H1 (cell line): ENCODE measurements around the gene IQUB. TPM values are rescaled to one million over a fixed set of nuclear protein-coding genes. Genes with fewer than 3 reads are reported as not detected.

Source experiments
- CTCF ChIA-PET: fragments of 300-600 bp; sonication (Branson Sonifier 250); formaldehyde crosslinking; loops from one replicate; lab custom pipeline; 2021; ENCODE audit not compliant: partially characterized antibody; lab: Charles Lee
- POLR2A ChIA-PET: fragments of 300-600 bp; sonication (Branson Sonifier 250); formaldehyde crosslinking; loops from one replicate; lab custom pipeline; 2021; ENCODE audit warnings: inconsistent platforms; ENCODE audit not compliant: partially characterized antibody; lab: Charles Lee
- DNase-seq, 2 experiments: peaks; one replicate each; pipeline versions ENCODE4 v3.0.0 to v3.0.0-alpha.2; 2010 to 2022; ENCODE audit warnings: low spot score in 2 of 2, low read depth in 1 of 2, mixed read lengths in 1 of 2
- FAIRE-seq: peaks from 2 replicates; lab custom pipeline; 2011; peaks lifted over from hg19 to GRCh38; lab: Jason Lieb, UNC
- H2AFZ ChIP-seq: 2 replicates; pipeline ENCODE4 v1.8.1; 2012; ENCODE audit warnings: low read length, inconsistent platforms
- H2AK5ac ChIP-seq: 2 replicates; pipeline ENCODE4 v1.6.1; 2013; ENCODE audit warnings: low read depth, low read length
- H2BK120ac ChIP-seq: replicated peaks from 2 replicates; pipeline ENCODE3; 2013; ENCODE audit warnings: low read depth, low read length, inconsistent platforms
- H2BK12ac ChIP-seq: 2 replicates; pipeline ENCODE4 v1.6.1; 2013; ENCODE audit warnings: low read depth, low read length
- H2BK15ac ChIP-seq: 2 replicates; pipeline ENCODE4 v1.6.1; 2013; ENCODE audit warnings: low read length
- H2BK20ac ChIP-seq: 2 replicates; pipeline ENCODE4 v1.6.1; 2013; ENCODE audit warnings: low read length
- H2BK5ac ChIP-seq: 2 replicates; pipeline ENCODE4 v1.6.1; 2013; ENCODE audit warnings: low read depth, low read length
- H3K14ac ChIP-seq: 2 replicates; pipeline ENCODE4 v1.6.1; 2013; ENCODE audit warnings: inconsistent platforms; ENCODE audit not compliant: insufficient read length
- H3K18ac ChIP-seq: 2 replicates; pipeline ENCODE4 v1.6.1; 2013; ENCODE audit warnings: low read length; ENCODE audit errors: extremely low read depth
- H3K23ac ChIP-seq: 2 replicates; pipeline ENCODE4 v1.6.1; 2013; ENCODE audit warnings: inconsistent platforms; ENCODE audit not compliant: insufficient read length
- H3K23me2 ChIP-seq: 2 replicates; pipeline ENCODE4 v1.6.1; 2013; ENCODE audit warnings: low read depth, low read length
- H3K27ac ChIP-seq: 2 replicates; pipeline ENCODE4 v1.6.1; 2011; ENCODE audit warnings: low read depth, low read length, inconsistent platforms
- H3K27me3 ChIP-seq, 4 experiments: replicated peaks in 1 of 4; 1 replicate in 1 of 4; 2 replicates in 3 of 4; pipeline versions ENCODE4 v1.6.1 to v1.8.1; 2011 to 2013; ENCODE audit warnings: low read length in 3 of 4, mild to moderate bottlenecking in 3 of 4, inconsistent platforms in 2 of 4, mixed read lengths in 2 of 4, moderate library complexity in 1 of 4; ENCODE audit not compliant: control insufficient read depth in 3 of 4, insufficient read depth in 3 of 4; ENCODE audit errors: extremely low read depth in 1 of 4
- H3K36me3 ChIP-seq, 4 experiments: 2 replicates each; pipeline versions ENCODE4 v1.6.1 to v1.8.1; 2011 to 2013; ENCODE audit warnings: mild to moderate bottlenecking in 4 of 4, low read length in 3 of 4, moderate library complexity in 2 of 4, control low read depth in 1 of 4, inconsistent platforms in 1 of 4; ENCODE audit not compliant: insufficient read depth in 4 of 4, control insufficient read depth in 2 of 4
- H3K4ac ChIP-seq: replicated peaks from 2 replicates; pipeline ENCODE3; 2013; ENCODE audit warnings: low read length, low read depth, mixed read lengths, inconsistent platforms; ENCODE audit not compliant: insufficient read length
- H3K4me1 ChIP-seq, 4 experiments: replicated peaks in 1 of 4; 1 replicate in 1 of 4; 2 replicates in 3 of 4; pipeline versions ENCODE4 v1.6.1 to v1.8.1; 2011 to 2013; ENCODE audit warnings: low read length in 3 of 4, inconsistent platforms in 2 of 4, mixed read lengths in 1 of 4; ENCODE audit not compliant: insufficient read depth in 4 of 4, control insufficient read depth in 3 of 4
- H3K4me2 ChIP-seq, 2 experiments: 2 replicates each; pipeline versions ENCODE4 v1.6.1 to v1.8.1; 2011 to 2013; ENCODE audit warnings: low read depth in 2 of 2, low read length in 2 of 2, control low read depth in 1 of 2, inconsistent platforms in 1 of 2, mild to moderate bottlenecking in 1 of 2; ENCODE audit not compliant: insufficient read depth in 1 of 2
- H3K4me3 ChIP-seq, 4 experiments: fragments of 200-600, 300-600 bp in 1 of 4; sonication (generic), shearing (Covaris generic), sonication (Bioruptor Twin) in 1 of 4; 2 replicates each; pipeline versions ENCODE4 v1.5.1 to v1.8.1; 2011 to 2016; ENCODE audit warnings: low read length in 4 of 4, low read depth in 3 of 4, control low read depth in 2 of 4, inconsistent platforms in 2 of 4, mild to moderate bottlenecking in 2 of 4, mixed read lengths in 1 of 4, moderate library complexity in 1 of 4; ENCODE audit not compliant: insufficient read depth in 2 of 4; ENCODE audit errors: extremely low read depth in 1 of 4
- H3K56ac ChIP-seq: replicated peaks from 2 replicates; pipeline ENCODE3; 2013; ENCODE audit warnings: low read depth, mild to moderate bottlenecking, mixed read lengths, low read length, inconsistent platforms; ENCODE audit not compliant: insufficient read length
- H3K79me1 ChIP-seq: 2 replicates; pipeline ENCODE4 v1.6.1; 2013; ENCODE audit warnings: low read depth, low read length, control low read depth
- H3K79me2 ChIP-seq, 2 experiments: 2 replicates each; pipeline versions ENCODE4 v1.6.1 to v1.8.1; 2012 to 2013; ENCODE audit warnings: low read length in 2 of 2, mild to moderate bottlenecking in 2 of 2, inconsistent platforms in 1 of 2; ENCODE audit not compliant: insufficient read depth in 2 of 2, control insufficient read depth in 1 of 2
- H3K9ac ChIP-seq, 4 experiments: replicated peaks in 1 of 4; 1 replicate in 1 of 4; 2 replicates in 3 of 4; pipeline versions ENCODE4 v1.6.1 to v1.8.1; 2011 to 2013; ENCODE audit warnings: low read depth in 3 of 4, low read length in 3 of 4, control low read depth in 2 of 4, mild to moderate bottlenecking in 2 of 4, moderate library complexity in 2 of 4, inconsistent platforms in 1 of 4; ENCODE audit errors: extremely low read depth in 1 of 4
- H3K9me3 ChIP-seq, 2 experiments: 2 replicates each; pipeline versions ENCODE4 v1.6.1 to v1.8.1; 2012 to 2013; ENCODE audit warnings: mild to moderate bottlenecking in 2 of 2, moderate library complexity in 2 of 2, control low read depth in 1 of 2, inconsistent platforms in 1 of 2, low read depth in 1 of 2, low read length in 1 of 2, mixed read lengths in 1 of 2; ENCODE audit not compliant: insufficient read depth in 2 of 2
- H4K20me1 ChIP-seq, 2 experiments: replicated peaks in 1 of 2; 2 replicates each; pipeline versions ENCODE3 to v1.8.1; 2011 to 2013; ENCODE audit warnings: inconsistent platforms in 2 of 2, low read length in 2 of 2, mild to moderate bottlenecking in 1 of 2; ENCODE audit not compliant: insufficient read depth in 2 of 2, control insufficient read depth in 1 of 2
- H4K5ac ChIP-seq: 2 replicates; pipeline ENCODE4 v1.6.1; 2013; ENCODE audit warnings: low read length, low read depth, mixed read lengths, inconsistent platforms; ENCODE audit not compliant: insufficient read length
- H4K8ac ChIP-seq: 2 replicates; pipeline ENCODE4 v1.8.0; 2013; ENCODE audit warnings: mild to moderate bottlenecking, moderate library complexity, low read length, inconsistent platforms; ENCODE audit not compliant: insufficient read depth; ENCODE audit errors: extremely low read depth
- H4K91ac ChIP-seq: replicated peaks from 2 replicates; pipeline ENCODE3; 2013; ENCODE audit warnings: low read length, mixed read lengths, inconsistent platforms; ENCODE audit not compliant: insufficient read length
- CHD2 ChIP-seq: IDR thresholded peaks from 2 replicates; pipeline ENCODE4 v1.6.1; 2012; ENCODE audit warnings: low read length, improper control_type of control experiment
- FOSL1 ChIP-seq: IDR thresholded peaks from 2 replicates; pipeline ENCODE4 v1.6.1; 2011; ENCODE audit warnings: mild to moderate bottlenecking, low read depth, low read length, moderate library complexity; ENCODE audit not compliant: insufficient read depth
- JUND ChIP-seq: IDR thresholded peaks from 2 replicates; pipeline ENCODE4 v1.6.1; 2011; ENCODE audit warnings: mild to moderate bottlenecking, improper control_type of control experiment, low read length
- KDM5A ChIP-seq: fragments of 200-600 bp; IDR thresholded peaks from 2 replicates; pipeline ENCODE4 v1.7.1; 2012; ENCODE audit warnings: mild to moderate bottlenecking, low read length, inconsistent platforms, mixed read lengths
- RAD21 ChIP-seq, 2 experiments: IDR thresholded peaks in 1 of 2; conservative IDR thresholded peaks in 1 of 2; 2 replicates each; pipeline ENCODE4 v1.6.1; 2011; ENCODE audit warnings: low read depth in 2 of 2, low read length in 2 of 2, improper control_type of control experiment in 1 of 2, inconsistent platforms in 1 of 2, mild to moderate bottlenecking in 1 of 2, moderate library complexity in 1 of 2
- RBBP5 ChIP-seq: IDR thresholded peaks from 2 replicates; pipeline ENCODE4 v1.7.1; 2012; ENCODE audit warnings: low read depth, mild to moderate bottlenecking, inconsistent platforms, low read length, moderate library complexity, borderline replicate concordance
- SAP30 ChIP-seq: fragments of 300-600 bp; sonication (generic); IDR thresholded peaks from 2 replicates; pipeline ENCODE4 v1.7.1; 2012; ENCODE audit warnings: low read length, moderate library complexity, mild to moderate bottlenecking, inconsistent platforms; ENCODE audit not compliant: insufficient read depth, insufficient replicate concordance
- SP1 ChIP-seq: IDR thresholded peaks from 2 replicates; pipeline ENCODE4 v1.6.1; 2011; ENCODE audit warnings: low read depth, low read length
- TAF1 ChIP-seq: IDR thresholded peaks from 2 replicates; pipeline ENCODE4 v1.6.1; 2011; ENCODE audit warnings: mild to moderate bottlenecking, low read depth, low read length
- TAF7 ChIP-seq: optimal IDR thresholded peaks from 2 replicates; pipeline ENCODE3; 2011; ENCODE audit warnings: low read depth, mild to moderate bottlenecking, inconsistent platforms, low read length, moderate library complexity, borderline replicate concordance
- ZNF274 ChIP-seq: IDR thresholded peaks from 2 replicates; pipeline ENCODE4 v1.7.0; 2012; ENCODE audit warnings: low read length, borderline replicate concordance; ENCODE audit errors: extremely low read depth
- WGBS, 2 experiments: shearing (Covaris generic) in 1 of 2; methylation state at CpG; one replicate each; pipeline versions ENCODE4 v1.1.6 to v1.1.7; 2013 to 2015; ENCODE audit warnings: low lambda C conversion rate in 2 of 2, mixed read lengths in 2 of 2, inconsistent platforms in 1 of 2, low coverage in 1 of 2, missing lambda C conversion rate in 1 of 2; ENCODE audit not compliant: insufficient replicate concordance in 2 of 2, insufficient coverage in 1 of 2, insufficient read length in 1 of 2; ENCODE audit errors: extremely low coverage in 1 of 2, missing lambda C conversion rate in 1 of 2; 5-methylcytosine and 5-hydroxymethylcytosine counted together
- polyA plus RNA-seq, 7 experiments: library from polyadenylated mRNA; depleted of rRNA in 3 of 7; stranded (reverse) in 5 of 7; unstranded in 2 of 7; fragments of >200 nt in 5 of 7; fragments of 200-250 nt in 2 of 7; gene quantifications; 1 replicate in 5 of 7; 2 replicates in 1 of 7; 4 replicates in 1 of 7; pipeline versions ENCODE4 v1.2.1 to v1.2.3, GENCODE V29; 2011 to 2013; ENCODE audit warnings: missing spikeins in 2 of 7, mixed read lengths in 2 of 7
- total RNA-seq: library from RNA; stranded (reverse); fragmentation: NEBNext Ultra II Directional; extraction: Animal tissue kit (Norgen Biotek cat#: 25700); gene quantifications from 2 replicates; pipeline ENCODE4 v1.2.1, GENCODE V29; 2021
- TF ChIP-seq, protein P1 (sequence below), 3 experiments: IDR thresholded peaks; 1 replicate in 2 of 3; 2 replicates in 1 of 3; pipeline versions ENCODE4 v1.5.1 to v1.6.1; 2011; ENCODE audit warnings: low read length in 3 of 3, mild to moderate bottlenecking in 3 of 3, inconsistent platforms in 2 of 3, low read depth in 1 of 3, moderate library complexity in 1 of 3; ENCODE audit not compliant: insufficient read depth in 1 of 3; ENCODE audit errors: control extremely low read depth in 1 of 3

The IQUB gene
- total and polyA plus RNA-seq, 2 of the 8 experiments (the other 6 are each of a cell fraction or from before 2014, with no cell fraction given), result 0.12 to 0.82 TPM

DNA sequence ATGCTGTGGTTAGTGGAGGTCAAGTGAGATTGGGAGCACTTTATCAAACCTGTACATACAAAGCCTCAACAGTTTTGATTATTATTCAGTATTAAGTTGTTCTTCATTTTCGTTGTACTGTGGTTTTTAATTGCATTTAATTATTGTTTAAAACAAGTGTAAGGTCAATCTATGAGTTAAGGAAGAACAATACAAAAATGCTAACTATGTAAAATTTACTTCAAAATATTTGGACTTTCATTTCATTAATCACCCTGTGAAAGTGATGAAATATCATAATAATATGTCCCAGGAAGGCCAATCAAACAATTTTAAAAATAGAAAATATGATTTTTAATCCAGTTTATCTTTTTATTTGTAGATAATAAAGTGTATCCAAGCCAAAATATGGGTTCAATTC, 36.8 kb upstream of the IQUB start:
- no peaks in the 10 kb centered on the region for H3K9me3 ChIP-seq
- H3K27ac ChIP-seq, result no peak overlapping the region
- no peak overlapping the region for H2BK20ac ChIP-seq
- H3K36me3 ChIP-seq, result no peaks in the 10 kb centered on the region
- no peak overlapping the region for H3K14ac ChIP-seq
- no peak overlapping the region for H2BK120ac ChIP-seq
- H3K27me3 ChIP-seq, result no peaks in the 10 kb centered on the region
- no peak overlapping the region for H3K23ac ChIP-seq
- ChIA-PET CTCF (no interaction called here), POLR2A (no interaction called here)
- H2BK5ac ChIP-seq, result no peak overlapping the region
- no peak overlapping the region for H3K4ac ChIP-seq
- no peak overlapping the region for H2AFZ ChIP-seq
- no peak overlapping the region for H2BK15ac ChIP-seq
- H3K23me2 ChIP-seq, result no peaks in the 10 kb centered on the region
- H3K79me1 ChIP-seq, result no peaks in the 10 kb centered on the region
- no peak overlapping the region for H3K4me3 ChIP-seq
- no peak overlapping the region for H2AK5ac ChIP-seq
- no peak overlapping the region for H4K8ac ChIP-seq
- H2BK12ac ChIP-seq, result no peak overlapping the region
- WGBS, 2 experiments, result 95% methylated on average over 1 of the region's 1 CpG; no CpG with 5 or more reads in 1 of the 2 experiments
- no peaks in the 10 kb centered on the region for H4K20me1 ChIP-seq
- H3K79me2 ChIP-seq, result no peaks in the 10 kb centered on the region
- FAIRE-seq (no peak), DNase-seq (no peak)
- H4K5ac ChIP-seq, result no peak overlapping the region
- no peak overlapping the region for H3K4me2 ChIP-seq
- H4K91ac ChIP-seq, result no peak overlapping the region
- no peak overlapping the region for H3K18ac ChIP-seq
- peaks cover 0 to 3% (median 0%) of the 10 kb centered on the region in 4 experiments; a peak in 1 of 7 replicates for H3K4me1 ChIP-seq
- H3K56ac ChIP-seq, result no peak overlapping the region
- H3K9ac ChIP-seq, result no peak overlapping the region
- TF ChIP-seq ZNF274 (no peak), SAP30 (no peak), KDM5A (no peak), SP1 (no peak), TAF1 (no peak), TAF7 (no peak), FOSL1 (no peak), RAD21 (IDR thresholded peaks at IDR 0.05 in 1 of 2, conservative IDR thresholded peaks at IDR 0.05 in 1 of 2; ENCODE audit: low read depth in 2 of 2, low read length in 2 of 2) (no peak), CHD2 (no peak), RBBP5 (no peak), JUND (no peak)
- TF ChIP-seq, protein P1, sequence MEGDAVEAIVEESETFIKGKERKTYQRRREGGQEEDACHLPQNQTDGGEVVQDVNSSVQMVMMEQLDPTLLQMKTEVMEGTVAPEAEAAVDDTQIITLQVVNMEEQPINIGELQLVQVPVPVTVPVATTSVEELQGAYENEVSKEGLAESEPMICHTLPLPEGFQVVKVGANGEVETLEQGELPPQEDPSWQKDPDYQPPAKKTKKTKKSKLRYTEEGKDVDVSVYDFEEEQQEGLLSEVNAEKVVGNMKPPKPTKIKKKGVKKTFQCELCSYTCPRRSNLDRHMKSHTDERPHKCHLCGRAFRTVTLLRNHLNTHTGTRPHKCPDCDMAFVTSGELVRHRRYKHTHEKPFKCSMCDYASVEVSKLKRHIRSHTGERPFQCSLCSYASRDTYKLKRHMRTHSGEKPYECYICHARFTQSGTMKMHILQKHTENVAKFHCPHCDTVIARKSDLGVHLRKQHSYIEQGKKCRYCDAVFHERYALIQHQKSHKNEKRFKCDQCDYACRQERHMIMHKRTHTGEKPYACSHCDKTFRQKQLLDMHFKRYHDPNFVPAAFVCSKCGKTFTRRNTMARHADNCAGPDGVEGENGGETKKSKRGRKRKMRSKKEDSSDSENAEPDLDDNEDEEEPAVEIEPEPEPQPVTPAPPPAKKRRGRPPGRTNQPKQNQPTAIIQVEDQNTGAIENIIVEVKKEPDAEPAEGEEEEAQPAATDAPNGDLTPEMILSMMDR (IDR thresholded peaks at IDR 0.05; ENCODE audit: control extremely low read depth in 1 of 3, insufficient read depth in 1 of 3, low read depth in 1 of 3, low read length in 3 of 3), result no peak
